Karpas-422 (cell line): ENCODE results near the gene CPT1C. TPM values are rescaled to one million over a fixed set of nuclear protein-coding genes. Genes with fewer than 3 reads are reported as not detected.

Source experiments
- DNase-seq: peaks from one replicate; pipeline ENCODE4 v3.0.0-alpha.2; 2015
- H2AFZ ChIP-seq: fragments of 200-600 bp; sonication (generic); 2 replicates; pipeline ENCODE4 v1.6.1; 2014; ENCODE audit warnings: antibody characterized with exemption, low read length, mixed read lengths
- H3K27ac ChIP-seq: fragments of 200-600 bp; sonication (generic); 2 replicates; pipeline ENCODE4 v1.5.1; 2014; ENCODE audit warnings: mild to moderate bottlenecking, low read length, moderate library complexity
- H3K27me3 ChIP-seq: fragments of 200-600 bp; sonication (generic); 2 replicates; pipeline ENCODE4 v1.6.1; 2014; ENCODE audit warnings: low read length, mixed read lengths
- H3K36me3 ChIP-seq: fragments of 200-600 bp; sonication (generic); 2 replicates; pipeline ENCODE4 v1.6.1; 2014; ENCODE audit warnings: low read length, mixed read lengths; ENCODE audit not compliant: insufficient read depth
- H3K4me1 ChIP-seq: fragments of 200-600 bp; sonication (generic); 2 replicates; pipeline ENCODE4 v1.6.1; 2014; ENCODE audit warnings: mild to moderate bottlenecking, low read length, mixed read lengths
- H3K4me2 ChIP-seq: fragments of 200-600 bp; sonication (generic); 2 replicates; pipeline ENCODE4 v1.6.1; 2014; ENCODE audit warnings: low read length, low read depth, mild to moderate bottlenecking; ENCODE audit not compliant: poor library complexity, severe bottlenecking
- H3K4me3 ChIP-seq: fragments of 200-600 bp; sonication (generic); 2 replicates; pipeline ENCODE4 v1.5.1; 2014; ENCODE audit warnings: mild to moderate bottlenecking, antibody characterized with exemption, low read length, mixed read lengths
- H3K79me2 ChIP-seq: fragments of 200-600 bp; sonication (generic); 2 replicates; pipeline ENCODE4 v1.6.1; 2014; ENCODE audit warnings: mild to moderate bottlenecking, low read length, mixed read lengths
- H3K9ac ChIP-seq: fragments of 200-600 bp; sonication (generic); 2 replicates; pipeline ENCODE4 v1.6.0; 2014; ENCODE audit warnings: low read length
- H3K9me2 ChIP-seq: fragments of 200-600 bp; sonication (generic), shearing (Covaris generic); replicated peaks from 2 replicates; pipeline ENCODE4 v1.6.0; 2014; ENCODE audit warnings: mild to moderate bottlenecking, low read length, moderate library complexity; ENCODE audit not compliant: insufficient read depth
- H3K9me3 ChIP-seq: fragments of 300-700, 200-600 bp; sonication (generic); 2 replicates; pipeline ENCODE4 v1.6.1; 2014; ENCODE audit warnings: low read length, mixed read lengths
- H4K20me1 ChIP-seq: fragments of 200-600 bp; sonication (generic); 2 replicates; pipeline ENCODE4 v1.6.1; 2014; ENCODE audit warnings: mild to moderate bottlenecking, antibody characterized with exemption, low read length, low read depth; ENCODE audit not compliant: insufficient read depth
- total RNA-seq: library from RNA; depleted of rRNA; stranded (reverse); fragments of >200 nt; shearing (Covaris generic); gene quantifications from 2 replicates; pipeline ENCODE4 v1.2.3, GENCODE V29; 2014; ENCODE audit warnings: low replicate concordance

The CPT1C gene
- total RNA-seq, 1 experiment from 2014 or later: 0.26 TPM

- no peaks in the 10 kb centered on the region for H3K27me3 ChIP-seq
- peaks cover 17% of the 10 kb centered on the region; the same call in 1 of the 2 replicates for H3K36me3 ChIP-seq
- peak overlapping the region; percentile 85 for H3K9ac ChIP-seq
- H3K4me1 ChIP-seq: peaks cover 25% of the 10 kb centered on the region
- no peaks in the 10 kb centered on the region for H3K9me3 ChIP-seq
- peaks cover 51% of the 10 kb centered on the region for H3K79me2 ChIP-seq
- no peaks in the 10 kb centered on the region for H3K9me2 ChIP-seq
- DNase-seq: no peak
- H3K4me3 ChIP-seq: peak overlapping the region; percentile 75
- H4K20me1 ChIP-seq: peaks cover 11% of the 10 kb centered on the region; the same call in 1 of the 2 replicates
- peak overlapping the region; percentile 91 for H3K4me2 ChIP-seq
- H3K27ac ChIP-seq: peak overlapping the region; percentile 87
- H2AFZ ChIP-seq: no peak overlapping the region
These were observed 25.9 kb upstream of the CPT1C start for GRCh38 chr19:49665036-49665350.

- H3K4me2 ChIP-seq: peak within 1 kb of the TSS; percentile 91
- H3K36me3 ChIP-seq: peaks cover 15% of the 10 kb centered on the region; the same call in 1 of the 2 replicates
- H3K4me1 ChIP-seq: peaks cover 25% of the 10 kb centered on the region
- no peaks in the 10 kb centered on the region for H3K27me3 ChIP-seq
- DNase-seq: peak; percentile 100
- no peaks in the 10 kb centered on the region for H3K9me3 ChIP-seq
- no peaks in the 10 kb centered on the region for H3K9me2 ChIP-seq
- H3K27ac ChIP-seq: peak within 1 kb of the TSS; percentile 87
- peak within 1 kb of the TSS; percentile 75 for H3K4me3 ChIP-seq
- peaks cover 6% of the 10 kb centered on the region; the same call in 1 of the 2 replicates for H4K20me1 ChIP-seq
- H2AFZ ChIP-seq: peak within 1 kb of the TSS; percentile 3; the same call in 1 of the 2 replicates
- H3K9ac ChIP-seq: peak within 1 kb of the TSS; percentile 85
- peaks cover 51% of the 10 kb centered on the region for H3K79me2 ChIP-seq
These were observed 25.4 kb upstream of the CPT1C start, which contains the start of the genes BCL2L12 and IRF3 for GRCh38 chr19:49665351-49666119. Gene BCL2L12 (plus strand): TSS chr19:49665933. CDS start chr19:49666693, 760 bp downstream. Gene IRF3 (minus strand): TSS chr19:49665857. CDS start chr19:49664838, 1,019 bp downstream.

- H3K4me1 ChIP-seq: peaks cover 25% of the 10 kb centered on the region
- H3K4me3 ChIP-seq: peak overlapping the region; percentile 75
- H3K9me2 ChIP-seq: no peaks in the 10 kb centered on the region
- no peaks in the 10 kb centered on the region for H3K9me3 ChIP-seq
- no peak for DNase-seq
- no peak overlapping the region for H2AFZ ChIP-seq
- H4K20me1 ChIP-seq: peaks cover 5% of the 10 kb centered on the region; the same call in 1 of the 2 replicates
- H3K79me2 ChIP-seq: peaks cover 51% of the 10 kb centered on the region
- peak overlapping the region; percentile 85 for H3K9ac ChIP-seq
- peak overlapping the region; percentile 91 for H3K4me2 ChIP-seq
- peak overlapping the region; percentile 87 for H3K27ac ChIP-seq
- H3K36me3 ChIP-seq: peaks cover 15% of the 10 kb centered on the region; the same call in 1 of the 2 replicates
- H3K27me3 ChIP-seq: no peaks in the 10 kb centered on the region
These were observed 24.8 kb upstream of the CPT1C start for GRCh38 chr19:49666120-49666444.

- no peaks in the 10 kb centered on the region for H3K9me3 ChIP-seq
- peak overlapping the region; percentile 75 for H3K4me3 ChIP-seq
- peaks cover 49% of the 10 kb centered on the region for H3K79me2 ChIP-seq
- peaks cover 5% of the 10 kb centered on the region; the same call in 1 of the 2 replicates for H4K20me1 ChIP-seq
- peaks cover 35% of the 10 kb centered on the region for H3K4me1 ChIP-seq
- no peaks in the 10 kb centered on the region for H3K27me3 ChIP-seq
- H3K4me2 ChIP-seq: peak overlapping the region; percentile 91
- no peaks in the 10 kb centered on the region for H3K9me2 ChIP-seq
- H3K9ac ChIP-seq: peak overlapping the region; percentile 85
- H2AFZ ChIP-seq: no peak overlapping the region
- no peak for DNase-seq
- H3K36me3 ChIP-seq: peaks cover 8% of the 10 kb centered on the region; the same call in 1 of the 2 replicates
- H3K27ac ChIP-seq: no peak overlapping the region
These were observed 23.4 kb upstream of the CPT1C start for GRCh38 chr19:49667473-49667872.

GRCh38 chr19:49669516-49669915, 21.4 kb upstream of the CPT1C start:
- peaks cover 43% of the 10 kb centered on the region for H3K4me1 ChIP-seq
- no peaks in the 10 kb centered on the region; the same call in 1 of the 2 replicates for H4K20me1 ChIP-seq
- no peak for DNase-seq

GRCh38 chr19:49672131-49672919, 18.6 kb upstream of the CPT1C start:
- Histone ChIP-seq H3K9me3 (no peaks in the 10 kb centered on the region), H3K4me3 (peak overlapping the region; percentile 46; the same call in 1 of the 2 replicates), H3K36me3 (no peaks in the 10 kb centered on the region; the same call in 1 of the 2 replicates), H3K9ac (peak overlapping the region; percentile 63), H2AFZ (peak overlapping the region; percentile 74; the same call in 1 of the 2 replicates), H3K4me1 (peaks cover 44% of the 10 kb centered on the region), H3K9me2 (no peaks in the 10 kb centered on the region), H3K79me2 (peaks cover 8% of the 10 kb centered on the region), H3K27me3 (no peaks in the 10 kb centered on the region), H3K27ac (peak overlapping the region; percentile 64), H3K4me2 (peak overlapping the region; percentile 66), H4K20me1 (no peaks in the 10 kb centered on the region)
- peak; percentile 95 for DNase-seq

More at GRCh38 chr19:49669516-49669915, 21.4 kb upstream of the CPT1C start:
- Histone ChIP-seq H3K79me2 (peaks cover 29% of the 10 kb centered on the region), H3K27me3 (no peaks in the 10 kb centered on the region), H3K27ac (no peak overlapping the region), H3K9me2 (no peaks in the 10 kb centered on the region), H2AFZ (no peak overlapping the region), H3K9me3 (no peaks in the 10 kb centered on the region), H3K4me3 (no peak overlapping the region), H3K9ac (no peak overlapping the region), H3K36me3 (no peaks in the 10 kb centered on the region; the same call in 1 of the 2 replicates), H3K4me2 (no peak overlapping the region)

GRCh38 chr19:49676136-49676783, 14.7 kb upstream of the CPT1C start:
- peaks cover 4% of the 10 kb centered on the region; the same call in 1 of the 2 replicates for H3K36me3 ChIP-seq
- no peak overlapping the region for H2AFZ ChIP-seq
- peaks cover 41% of the 10 kb centered on the region for H3K79me2 ChIP-seq
- H3K9me3 ChIP-seq: no peaks in the 10 kb centered on the region
- DNase-seq: peak; percentile 96
- H3K4me2 ChIP-seq: peak overlapping the region; percentile 79
- H4K20me1 ChIP-seq: peaks cover 28% of the 10 kb centered on the region
- H3K4me3 ChIP-seq: peak overlapping the region; percentile 74
- peak overlapping the region; percentile 89 for H3K27ac ChIP-seq
- H3K4me1 ChIP-seq: peaks cover 69% of the 10 kb centered on the region
- H3K9me2 ChIP-seq: no peaks in the 10 kb centered on the region
- no peaks in the 10 kb centered on the region for H3K27me3 ChIP-seq
- H3K9ac ChIP-seq: peak overlapping the region; percentile 79
